Activated naive CD4-positive, alpha-beta T cell treated with anti-CD3 and anti-CD28 coated beads, Interleukin-2, amount 50 U/mL, for 16 hours (primary cell): ENCODE measurements around the gene JAK3.

Experiments
- DNase-seq: peaks from one replicate; pipeline ENCODE4 v3.0.0-alpha.2; 2020

JAK3 gene

GRCh38 chr19:17837972-17838371 is 9.8 kb downstream of the JAK3 start:
- DNase-seq: no peak

- no peak for DNase-seq
Measured at GRCh38 chr19:17836530-17836929, 11.3 kb downstream of the JAK3 start.

- DNase-seq: no peak
Measured at GRCh38 chr19:17835182-17836006, 12.4 kb downstream of the JAK3 start.

- DNase-seq: no peak
Measured at GRCh38 chr19:17834350-17835181, 13.2 kb downstream of the JAK3 start.

- no peak for DNase-seq
Measured at GRCh38 chr19:17832443-17833208, 15.2 kb downstream of the JAK3 start.

- DNase-seq: no peak
Measured at GRCh38 chr19:17831419-17831888, 16.3 kb downstream of the JAK3 start.

- DNase-seq: peak; percentile 48
Measured at GRCh38 chr19:17830567-17831418, 17.0 kb downstream of the JAK3 start.

GRCh38 chr19:17829855-17830566 is 17.8 kb downstream of the JAK3 start:
- no peak for DNase-seq

- DNase-seq: no peak
Measured at GRCh38 chr19:17826508-17827056, 21.2 kb downstream of the JAK3 start.

- DNase-seq: no peak
Measured at GRCh38 chr19:17824339-17824738, 23.4 kb downstream of the JAK3 start.

- DNase-seq: no peak
Measured at GRCh38 chr19:17821190-17821589, 26.6 kb downstream of the JAK3 start, which contains the start of gene INSL3. Gene INSL3 (minus strand): TSS chr19:17821519. CDS start chr19:17821506, 13 bp downstream.

GRCh38 chr19:17817668-17818363 is 30.0 kb downstream of the JAK3 start:
- no peak for DNase-seq

- no peak for DNase-seq
Measured at GRCh38 chr19:17812099-17812498, 35.7 kb downstream of the JAK3 start.

- DNase-seq: no peak
Measured at GRCh38 chr19:17811681-17812080, 36.1 kb downstream of the JAK3 start.

GRCh38 chr19:17811103-17811502 is 36.7 kb downstream of the JAK3 start:
- DNase-seq: no peak

- DNase-seq: peak; percentile 34
Measured at GRCh38 chr19:17807731-17808316, 40.0 kb downstream of the JAK3 start.

GRCh38 chr19:17806945-17807344 is 40.8 kb downstream of the JAK3 start:
- DNase-seq: no peak

- no peak for DNase-seq
Measured at GRCh38 chr19:17805427-17805826, 42.4 kb downstream of the JAK3 start.

- no peak for DNase-seq
Measured at GRCh38 chr19:17803264-17803896, 44.4 kb downstream of the JAK3 start.
